Measurements from ENCODE around the gene MYLK2. TPM values are rescaled to one million over a fixed set of nuclear protein-coding genes. Genes with fewer than 3 reads are reported as not detected.
A peak's percentile ranks its signal among the peaks of the same experiment; 100 is the strongest.

MYLK2 gene
- not detected for total RNA-seq
- not detected for polyA plus RNA-seq
- 0 to 0.17 (median 0.04) reads per million in 6 experiments for total RNA-seq

GRCh38 chr20:31819083-31819784 lies at the start of gene MYLK2:
Gene MYLK2 (plus strand): TSS chr20:31819356. CDS start chr20:31819581, 225 bp downstream.
- no peaks in the 10 kb centered on the region for H3K36me3 Mint-ChIP-seq
- POLR2A ChIA-PET, result no interaction called here
- H3K4me1 Mint-ChIP-seq, result peaks cover 0 to 7% (median 5%) of the 10 kb centered on the region in 4 donors
- peak within 1 kb of the TSS in 1 of 10 donors; percentile 38 for H3K4me3 Mint-ChIP-seq
- peaks cover 0 to 4% (median 1%) of the 10 kb centered on the region in 5 donors for H3K27me3 Mint-ChIP-seq
- H3K27ac Mint-ChIP-seq, result no peak within 1 kb of the TSS
- no peaks in the 10 kb centered on the region for H3K9me3 Mint-ChIP-seq
- ATAC-seq (no peak), DNase-seq (no peak)

DNA sequence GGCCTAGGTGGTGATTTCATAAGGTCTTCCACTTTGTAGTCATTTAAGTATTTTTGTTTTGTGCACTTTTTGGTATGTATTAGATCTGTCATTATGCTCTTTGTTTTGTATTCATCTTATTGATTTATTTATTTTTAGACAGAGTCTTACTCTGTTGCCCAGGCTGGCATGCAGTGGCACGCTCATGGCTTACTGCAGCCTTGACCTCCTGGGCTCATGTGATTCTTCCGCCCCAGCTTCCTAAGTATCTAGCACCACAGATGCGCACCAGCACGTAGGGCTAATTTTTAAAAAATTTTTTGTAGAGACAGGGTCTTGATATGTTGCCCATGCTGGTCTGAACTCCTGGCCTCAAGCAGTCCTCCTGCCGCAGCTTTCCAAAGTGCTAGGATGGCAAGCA lies 49.5 kb upstream of the MYLK2 start:
- H3K4me1 Mint-ChIP-seq, result peaks cover 0 to 3% (median 0%) of the 10 kb centered on the region in 4 donors
- POLR2A ChIA-PET, result interaction anchor here (0.5 kb wide), 1 partner anchor 367 kb away, joined by 3 read pairs; no protein-coding TSS in a partner anchor
- no peak for DNase-seq
- H3K27me3 Mint-ChIP-seq, result no peaks in the 10 kb centered on the region
- no peaks in the 10 kb centered on the region for H3K9me3 Mint-ChIP-seq
- no peak overlapping the region for H3K4me3 Mint-ChIP-seq
- no peak for ATAC-seq
- no peak overlapping the region for H3K27ac Mint-ChIP-seq
- no peaks in the 10 kb centered on the region for H3K36me3 Mint-ChIP-seq

- Mint-ChIP-seq H3K36me3 (no peaks in the 10 kb centered on the region), H3K4me1 (peaks cover 0 to 3% (median 0%) of the 10 kb centered on the region in 4 donors), H3K27me3 (no peaks in the 10 kb centered on the region), H3K4me3 (peak overlapping the region in 1 of 10 donors; percentile 26), H3K27ac (no peak overlapping the region), H3K9me3 (no peaks in the 10 kb centered on the region)
- ATAC-seq, result no peak
- no peak for DNase-seq
- POLR2A ChIA-PET, result no interaction called here
Observed at GRCh38 chr20:31770243-31770642, 48.9 kb upstream of the MYLK2 start.

DNA sequence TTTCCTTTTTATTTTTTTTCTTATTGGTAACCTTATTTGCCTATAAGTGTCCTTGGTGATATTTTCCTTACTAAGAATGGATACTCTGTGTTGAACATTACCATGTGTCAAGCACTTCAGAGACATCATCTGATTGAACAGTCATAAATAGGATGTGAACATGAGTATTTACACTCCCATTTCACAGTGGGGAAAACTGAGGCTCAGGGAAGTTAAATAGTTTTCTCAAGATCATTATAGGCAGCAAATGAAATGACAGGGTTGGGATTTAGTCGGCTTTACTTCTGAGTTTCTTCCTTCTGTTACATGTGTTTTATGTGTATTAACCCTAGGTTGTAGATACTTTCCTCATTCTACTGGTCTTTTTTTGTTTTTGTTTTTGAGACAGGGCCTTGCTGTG lies 44.7 kb upstream of the MYLK2 start:
- Mint-ChIP-seq H3K36me3 (no peaks in the 10 kb centered on the region), H3K4me3 (no peak overlapping the region), H3K27ac (no peak overlapping the region), H3K27me3 (no peaks in the 10 kb centered on the region), H3K9me3 (no peaks in the 10 kb centered on the region), H3K4me1 (peaks cover 0 to 3% (median 0%) of the 10 kb centered on the region in 4 donors)
- no peak for DNase-seq
- ATAC-seq, result no peak
- POLR2A ChIA-PET, result no interaction called here

- Mint-ChIP-seq H3K27ac (no peak overlapping the region), H3K27me3 (no peaks in the 10 kb centered on the region), H3K4me1 (no peaks in the 10 kb centered on the region), H3K4me3 (no peak overlapping the region), H3K36me3 (no peaks in the 10 kb centered on the region), H3K9me3 (no peaks in the 10 kb centered on the region)
- POLR2A ChIA-PET, result no interaction called here
- DNase-seq (no peak), ATAC-seq (no peak)
Observed at GRCh38 chr20:31780839-31781238, 38.3 kb upstream of the MYLK2 start.

GRCh38 chr20:31781945-31782344 lies 37.2 kb upstream of the MYLK2 start:
- Mint-ChIP-seq H3K27me3 (no peaks in the 10 kb centered on the region), H3K36me3 (no peaks in the 10 kb centered on the region), H3K4me1 (no peaks in the 10 kb centered on the region), H3K27ac (no peak overlapping the region), H3K9me3 (no peaks in the 10 kb centered on the region), H3K4me3 (no peak overlapping the region)
- POLR2A ChIA-PET, result no interaction called here
- ATAC-seq, result no peak
- no peak for DNase-seq

GRCh38 chr20:31784354-31785044 lies 34.7 kb upstream of the MYLK2 start:
- no peaks in the 10 kb centered on the region for H3K4me1 Mint-ChIP-seq
- no peaks in the 10 kb centered on the region for H3K36me3 Mint-ChIP-seq
- no peak overlapping the region for H3K27ac Mint-ChIP-seq
- no peaks in the 10 kb centered on the region for H3K9me3 Mint-ChIP-seq
- no peak overlapping the region for H3K4me3 Mint-ChIP-seq
- no peaks in the 10 kb centered on the region for H3K27me3 Mint-ChIP-seq
- no peak for DNase-seq
- no peak for ATAC-seq
- POLR2A ChIA-PET, result no interaction called here

DNA sequence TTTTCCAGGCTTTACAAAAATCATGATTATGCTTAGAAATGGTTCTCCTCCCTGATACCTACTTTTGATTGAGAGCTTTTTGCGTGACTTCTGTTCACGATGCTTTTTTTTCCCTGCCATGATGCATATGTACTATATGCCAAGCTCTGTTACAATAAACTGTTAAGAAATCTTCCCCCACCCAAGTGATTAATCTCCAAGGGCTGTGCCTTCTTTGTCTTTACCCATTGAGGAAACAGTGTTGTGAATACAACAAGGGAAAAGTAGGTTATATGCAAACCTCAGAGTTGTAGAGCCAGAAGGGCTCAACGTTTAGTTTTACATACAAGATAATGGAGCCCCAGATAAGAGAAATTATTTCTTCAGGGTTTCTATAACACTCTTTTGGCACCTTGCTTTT lies 34.1 kb upstream of the MYLK2 start:
- no peaks in the 10 kb centered on the region for H3K36me3 Mint-ChIP-seq
- POLR2A ChIA-PET, result no interaction called here
- no peak overlapping the region for H3K27ac Mint-ChIP-seq
- H3K4me3 Mint-ChIP-seq, result no peak overlapping the region
- H3K9me3 Mint-ChIP-seq, result no peaks in the 10 kb centered on the region
- H3K4me1 Mint-ChIP-seq, result no peaks in the 10 kb centered on the region
- ATAC-seq (no peak), DNase-seq (no peak)
- H3K27me3 Mint-ChIP-seq, result no peaks in the 10 kb centered on the region

- Mint-ChIP-seq H3K27ac (no peak overlapping the region), H3K27me3 (no peaks in the 10 kb centered on the region), H3K4me1 (no peaks in the 10 kb centered on the region), H3K36me3 (no peaks in the 10 kb centered on the region), H3K9me3 (no peaks in the 10 kb centered on the region), H3K4me3 (no peak overlapping the region)
- POLR2A ChIA-PET, result no interaction called here
- no peak for DNase-seq
- ATAC-seq, result no peak
Observed at GRCh38 chr20:31788578-31788977, 30.6 kb upstream of the MYLK2 start.

DNA sequence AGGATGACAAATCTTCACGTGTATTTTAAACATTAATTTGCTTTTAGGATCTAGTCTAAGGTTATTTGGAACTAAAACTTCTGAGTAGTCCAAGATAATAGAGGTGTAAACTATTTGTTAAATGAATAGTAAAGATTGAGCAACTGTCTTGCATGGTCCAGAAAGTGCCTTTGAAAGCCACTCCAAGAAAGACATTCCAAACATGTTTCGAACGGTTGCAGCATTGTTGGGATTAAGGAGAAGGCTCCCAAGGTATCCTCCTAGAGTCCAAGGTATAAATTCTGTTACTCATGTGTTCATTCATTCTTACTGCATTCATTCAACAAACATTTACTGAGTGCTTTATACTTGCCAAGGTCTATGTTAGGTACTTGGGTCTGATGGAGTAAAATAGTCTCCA lies 28.8 kb upstream of the MYLK2 start:
- no peaks in the 10 kb centered on the region for H3K27me3 Mint-ChIP-seq
- ATAC-seq (no peak), DNase-seq (no peak)
- no peak overlapping the region for H3K4me3 Mint-ChIP-seq
- no peaks in the 10 kb centered on the region for H3K4me1 Mint-ChIP-seq
- POLR2A ChIA-PET, result no interaction called here
- H3K9me3 Mint-ChIP-seq, result no peaks in the 10 kb centered on the region
- no peaks in the 10 kb centered on the region for H3K36me3 Mint-ChIP-seq
- H3K27ac Mint-ChIP-seq, result no peak overlapping the region

DNA sequence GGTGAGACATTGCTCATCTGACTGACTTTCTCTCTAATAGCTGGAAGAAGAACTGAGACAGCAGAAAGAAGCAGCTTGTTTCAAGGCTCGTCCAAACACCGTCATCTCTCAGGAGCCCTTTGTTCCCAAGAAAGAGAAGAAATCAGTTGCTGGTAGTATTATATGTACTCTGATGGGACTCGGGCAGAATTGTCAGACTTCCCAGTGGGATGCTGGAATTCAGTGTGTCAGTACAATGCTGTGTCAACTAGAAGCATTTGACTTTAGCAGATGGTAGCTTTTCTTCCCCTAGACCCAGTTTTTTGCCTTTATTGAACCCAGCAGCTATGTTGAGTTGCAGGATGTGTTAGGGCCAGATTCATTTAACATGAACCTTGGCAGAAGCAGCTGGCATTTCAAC lies 21.8 kb upstream of the MYLK2 start:
- Mint-ChIP-seq H3K36me3 (no peaks in the 10 kb centered on the region), H3K27me3 (no peaks in the 10 kb centered on the region), H3K9me3 (no peaks in the 10 kb centered on the region), H3K4me1 (no peaks in the 10 kb centered on the region), H3K4me3 (no peak overlapping the region), H3K27ac (no peak overlapping the region)
- ATAC-seq, result no peak
- DNase-seq, result no peak
- POLR2A ChIA-PET, result no interaction called here

- Mint-ChIP-seq H3K27ac (no peak overlapping the region), H3K9me3 (no peaks in the 10 kb centered on the region)
- POLR2A ChIA-PET, result no interaction called here
Observed at GRCh38 chr20:31801508-31801907, 17.6 kb upstream of the MYLK2 start.

GRCh38 chr20:31803552-31804291 lies 15.4 kb upstream of the MYLK2 start:
- H3K4me3 Mint-ChIP-seq, result peak overlapping the region in 4 of 10 donors; percentile 1 to 37 (median 10)
- POLR2A ChIA-PET, result no interaction called here
- ATAC-seq (peak in 1 of 2 donors; percentile 14), DNase-seq (no peak)
- no peaks in the 10 kb centered on the region for H3K27me3 Mint-ChIP-seq
- no peaks in the 10 kb centered on the region for H3K36me3 Mint-ChIP-seq
- peak overlapping the region in 3 of 10 donors; percentile 1 to 64 (median 41) for H3K27ac Mint-ChIP-seq
- peaks cover 8 to 22% (median 13%) of the 10 kb centered on the region in 4 donors for H3K4me1 Mint-ChIP-seq
- H3K9me3 Mint-ChIP-seq, result no peaks in the 10 kb centered on the region

More at GRCh38 chr20:31801508-31801907, 17.6 kb upstream of the MYLK2 start:
- H3K4me3 Mint-ChIP-seq, result no peak overlapping the region
- ATAC-seq (no peak), DNase-seq (no peak)
- no peaks in the 10 kb centered on the region for H3K36me3 Mint-ChIP-seq
- peaks cover 8 to 18% (median 13%) of the 10 kb centered on the region in 4 donors for H3K4me1 Mint-ChIP-seq
- no peaks in the 10 kb centered on the region for H3K27me3 Mint-ChIP-seq
